SU-DHL-6 (cell line): Measurements from ENCODE around the gene ADAMTS12.

Experiments used
- H2AFZ ChIP-seq: fragments of 200-600 bp; sonication (generic); 2 replicates; pipeline ENCODE4 v1.6.1; 2014; ENCODE audit warnings: low read depth, mild to moderate bottlenecking, moderate library complexity, mixed read lengths, antibody characterized with exemption, low read length; ENCODE audit not compliant: severe bottlenecking
- H3F3A ChIP-seq: fragments of 200-600 bp; shearing (Covaris generic); 2 replicates; pipeline ENCODE4 v1.6.0; 2016; ENCODE audit warnings: antibody characterized with exemption, mild to moderate bottlenecking; ENCODE audit not compliant: insufficient read depth
- H3K27ac ChIP-seq: fragments of 200-600 bp; sonication (generic); 2 replicates; pipeline ENCODE4 v1.5.1; 2016; ENCODE audit warnings: low read depth, mild to moderate bottlenecking, low read length, moderate library complexity, mixed read lengths
- H3K27me3 ChIP-seq: fragments of 200-600 bp; sonication (generic), shearing (Covaris generic); 2 replicates; pipeline ENCODE4 v1.6.0; 2014; ENCODE audit warnings: mild to moderate bottlenecking, low read length
- H3K36me3 ChIP-seq: fragments of 200-600 bp; sonication (generic); 2 replicates; pipeline ENCODE4 v1.6.1; 2014; ENCODE audit warnings: mild to moderate bottlenecking, low read length, mixed read lengths
- H3K4me2 ChIP-seq: fragments of 300-600, 200-600 bp; shearing (Covaris generic), sonication (generic); 2 replicates; pipeline ENCODE4 v1.6.0; 2014; ENCODE audit warnings: low read length, low read depth, mild to moderate bottlenecking; ENCODE audit not compliant: poor library complexity, severe bottlenecking
- H3K4me3 ChIP-seq: fragments of 200-600 bp; sonication (generic); 2 replicates; pipeline ENCODE4 v1.5.1; 2014; ENCODE audit warnings: antibody characterized with exemption, low read length, mild to moderate bottlenecking, mixed read lengths; ENCODE audit not compliant: insufficient read depth, poor library complexity, severe bottlenecking
- H3K79me2 ChIP-seq: fragments of 200-600 bp; sonication (generic); 2 replicates; pipeline ENCODE4 v1.6.1; 2014; ENCODE audit warnings: mild to moderate bottlenecking, low read length, moderate library complexity; ENCODE audit not compliant: insufficient read depth
- H3K9ac ChIP-seq: fragments of 200-600 bp; sonication (generic); 2 replicates; pipeline ENCODE4 v1.7.0; 2014; ENCODE audit warnings: mild to moderate bottlenecking, low read length
- H3K9me2 ChIP-seq: fragments of 200-600 bp; sonication (generic); replicated peaks from 2 replicates; pipeline ENCODE4 v1.6.1; 2014; ENCODE audit warnings: low read length; ENCODE audit not compliant: insufficient read depth
- H3K9me3 ChIP-seq: fragments of 200-600 bp; sonication (generic); 2 replicates; pipeline ENCODE4 v1.6.1; 2014; ENCODE audit warnings: low read length, mixed read lengths; ENCODE audit not compliant: insufficient read depth
- H4K20me1 ChIP-seq: fragments of 200-600 bp; sonication (generic); 2 replicates; pipeline ENCODE4 v1.6.1; 2014; ENCODE audit warnings: low read depth, mild to moderate bottlenecking, antibody characterized with exemption, low read length, moderate library complexity, mixed read lengths
- EZH2phosphoT487 ChIP-seq: fragments of 200-600 bp; sonication (generic), shearing (Covaris generic); conservative IDR thresholded peaks from 2 replicates; pipeline ENCODE4 v1.6.1; 2018; ENCODE audit warnings: mild to moderate bottlenecking, antibody characterized with exemption, low read length, moderate library complexity, mixed read lengths
- TF ChIP-seq, protein P1 (sequence below): fragments of 200-600 bp; sonication (generic); IDR thresholded peaks from one replicate; pipeline ENCODE4 v1.5.1; 2017; ENCODE audit warnings: antibody characterized with exemption, mild to moderate bottlenecking, low read length, moderate library complexity; ENCODE audit not compliant: insufficient read depth, poor library complexity, severe bottlenecking

Gene ADAMTS12

DNA sequence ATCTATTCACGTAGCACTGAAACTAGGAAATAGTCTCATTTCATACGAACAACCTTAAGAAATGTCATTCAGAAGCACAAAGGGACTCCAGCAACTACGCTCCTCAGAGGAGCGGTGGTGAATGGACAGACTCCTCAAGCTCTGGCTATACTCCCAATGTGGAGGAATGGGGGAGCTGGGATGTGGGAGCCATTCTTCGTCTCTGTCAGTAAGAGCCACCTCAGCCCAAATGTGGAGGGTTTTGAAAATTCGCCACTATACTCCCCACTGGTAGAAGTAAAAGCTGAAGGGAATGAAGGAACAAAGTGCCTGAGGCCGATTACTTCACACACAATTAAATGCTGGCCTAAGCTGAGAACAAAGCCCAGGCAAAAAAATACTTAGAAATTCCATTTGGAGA, 96.3 kb downstream of the ADAMTS12 start:
- no peaks in the 10 kb centered on the region for H3K9me3 ChIP-seq
- H4K20me1 ChIP-seq = no peaks in the 10 kb centered on the region
- no peak overlapping the region for H3K4me2 ChIP-seq
- no peaks in the 10 kb centered on the region for H3F3A ChIP-seq
- H3K27me3 ChIP-seq = no peaks in the 10 kb centered on the region
- H3K4me3 ChIP-seq = no peak overlapping the region
- H2AFZ ChIP-seq = no peak overlapping the region
- no peaks in the 10 kb centered on the region for H3K9me2 ChIP-seq
- no peak for TF ChIP-seq EZH2phosphoT487
- TF ChIP-seq, protein P1, sequence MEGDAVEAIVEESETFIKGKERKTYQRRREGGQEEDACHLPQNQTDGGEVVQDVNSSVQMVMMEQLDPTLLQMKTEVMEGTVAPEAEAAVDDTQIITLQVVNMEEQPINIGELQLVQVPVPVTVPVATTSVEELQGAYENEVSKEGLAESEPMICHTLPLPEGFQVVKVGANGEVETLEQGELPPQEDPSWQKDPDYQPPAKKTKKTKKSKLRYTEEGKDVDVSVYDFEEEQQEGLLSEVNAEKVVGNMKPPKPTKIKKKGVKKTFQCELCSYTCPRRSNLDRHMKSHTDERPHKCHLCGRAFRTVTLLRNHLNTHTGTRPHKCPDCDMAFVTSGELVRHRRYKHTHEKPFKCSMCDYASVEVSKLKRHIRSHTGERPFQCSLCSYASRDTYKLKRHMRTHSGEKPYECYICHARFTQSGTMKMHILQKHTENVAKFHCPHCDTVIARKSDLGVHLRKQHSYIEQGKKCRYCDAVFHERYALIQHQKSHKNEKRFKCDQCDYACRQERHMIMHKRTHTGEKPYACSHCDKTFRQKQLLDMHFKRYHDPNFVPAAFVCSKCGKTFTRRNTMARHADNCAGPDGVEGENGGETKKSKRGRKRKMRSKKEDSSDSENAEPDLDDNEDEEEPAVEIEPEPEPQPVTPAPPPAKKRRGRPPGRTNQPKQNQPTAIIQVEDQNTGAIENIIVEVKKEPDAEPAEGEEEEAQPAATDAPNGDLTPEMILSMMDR = no peak
- H3K79me2 ChIP-seq = no peaks in the 10 kb centered on the region
- H3K9ac ChIP-seq = no peak overlapping the region
- no peak overlapping the region for H3K27ac ChIP-seq
- no peaks in the 10 kb centered on the region for H3K36me3 ChIP-seq

DNA sequence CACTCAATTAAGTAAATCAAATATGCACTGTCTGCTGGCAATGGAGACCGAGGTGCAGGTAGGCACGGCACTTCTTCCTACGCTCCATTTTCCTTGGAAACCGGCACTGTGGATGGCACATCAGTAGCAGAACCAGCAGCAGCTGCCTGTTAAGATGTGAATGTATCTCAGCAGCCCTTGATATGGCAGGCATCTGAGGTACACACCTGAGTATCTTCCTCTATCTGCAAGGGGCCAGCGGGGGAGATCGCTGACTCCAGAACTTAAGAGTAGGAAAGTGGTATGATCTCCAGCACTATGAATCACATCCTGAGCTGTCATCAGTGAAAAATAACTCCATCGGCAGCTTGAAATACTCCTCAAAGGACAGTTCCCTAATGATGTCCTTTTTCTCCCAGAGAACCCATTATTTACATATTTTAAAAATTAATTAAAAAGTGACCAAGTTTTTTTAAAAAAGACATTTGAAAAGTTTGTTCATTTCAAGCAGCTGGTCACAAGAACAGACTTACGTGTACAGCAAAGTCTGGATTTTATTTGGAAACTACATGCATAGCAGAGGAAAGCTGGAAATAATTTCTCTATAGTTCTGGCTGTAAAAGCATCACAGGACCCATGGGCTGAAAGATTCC, 97.1 kb downstream of the ADAMTS12 start:
- Histone ChIP-seq H3K4me2 (no peak overlapping the region), H3K9me2 (no peaks in the 10 kb centered on the region), H3K4me3 (no peak overlapping the region), H3K79me2 (no peaks in the 10 kb centered on the region), H2AFZ (no peak overlapping the region), H3K36me3 (no peaks in the 10 kb centered on the region), H3F3A (no peaks in the 10 kb centered on the region), H3K9ac (no peak overlapping the region), H3K27ac (no peak overlapping the region), H4K20me1 (no peaks in the 10 kb centered on the region), H3K27me3 (no peaks in the 10 kb centered on the region), H3K9me3 (no peaks in the 10 kb centered on the region)
- TF ChIP-seq, protein P1 = no peak
- TF ChIP-seq EZH2phosphoT487 = no peak

DNA sequence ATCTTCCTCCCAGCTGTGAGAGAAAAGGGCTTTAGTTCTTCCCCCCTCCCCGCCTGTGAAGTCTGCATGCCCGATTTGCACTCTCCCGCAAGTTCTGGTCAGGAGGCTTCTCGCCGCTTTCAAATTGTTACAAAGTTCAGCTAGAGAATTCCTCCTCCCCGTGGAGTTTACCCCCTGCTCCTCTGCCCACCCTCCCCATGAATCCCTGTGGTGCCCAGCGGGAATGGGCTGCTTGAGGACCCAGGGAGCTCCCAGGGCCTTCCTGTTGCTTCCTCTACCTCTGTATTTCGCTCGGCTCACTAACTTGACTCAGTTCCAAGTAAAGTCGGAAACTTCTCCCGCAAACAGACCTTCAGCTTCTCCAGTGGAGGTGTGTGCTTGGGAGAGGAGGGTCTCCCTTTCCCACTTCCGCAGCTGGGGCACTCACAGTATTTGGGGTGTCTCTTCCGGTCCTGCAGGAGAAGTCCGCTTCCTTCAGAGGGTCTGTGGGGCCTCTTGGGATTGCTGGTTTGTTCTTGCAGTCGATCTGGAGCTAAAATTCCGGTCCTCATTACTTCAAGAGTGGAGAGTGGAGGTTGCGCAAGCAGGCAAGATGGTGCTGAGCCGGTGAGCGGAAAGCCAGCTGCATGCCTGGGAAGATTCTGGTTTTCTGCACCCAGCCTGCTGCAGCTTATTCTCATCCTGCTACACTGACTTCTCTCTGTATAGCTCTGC, 97.8 kb downstream of the ADAMTS12 start:
- Histone ChIP-seq H3K4me3 (no peak overlapping the region), H3K36me3 (no peaks in the 10 kb centered on the region), H3K9me3 (no peaks in the 10 kb centered on the region)

More for the DNA sequence above, 97.8 kb downstream of the ADAMTS12 start:
- Histone ChIP-seq H3K9ac (no peak overlapping the region), H3K27me3 (no peaks in the 10 kb centered on the region), H3K27ac (no peak overlapping the region), H3K4me2 (no peak overlapping the region), H3F3A (no peaks in the 10 kb centered on the region), H3K79me2 (no peaks in the 10 kb centered on the region), H2AFZ (no peak overlapping the region), H4K20me1 (no peaks in the 10 kb centered on the region), H3K9me2 (no peaks in the 10 kb centered on the region)
- TF ChIP-seq, protein P1 = no peak
- TF ChIP-seq EZH2phosphoT487 = no peak
